Measurements from ENCODE around the gene ARID1A. TPM values are rescaled to one million over a fixed set of nuclear protein-coding genes. Genes with fewer than 3 reads are reported as not detected.

ARID1A gene
- total and polyA plus RNA-seq, 9 of the 15 experiments (the other 6 are each of a cell fraction or from before 2014, with no cell fraction given): 8.3 to 88.3 (median 22.5) TPM

GRCh38 chr1:26791626-26792025, 95.8 kb downstream of the ARID1A start (continued):
- TF ChIP-seq TAF1 (IDR thresholded peaks at IDR 0.05; ENCODE audit: control insufficient read depth, extremely low read depth, insufficient read depth, low read length, severe bottlenecking) (peak; percentile 57), CREB3L1 (IDR thresholded peaks at IDR 0.05; ENCODE audit: borderline replicate concordance, low read depth) (no peak), POLR3G (IDR thresholded peaks at IDR 0.05; ENCODE audit: extremely low read depth, insufficient read length, insufficient replicate concordance) (no peak), RUNX1 (IDR thresholded peaks at IDR 0.05; ENCODE audit: low read depth) (peak; percentile 85; the same call in 1 of the 2 replicates), ZSCAN29 (IDR thresholded peaks at IDR 0.05) (no peak), RFX1 (IDR thresholded peaks at IDR 0.05) (peak; percentile 46; the same call in 1 of the 2 replicates), KAT7 (CRISPR knock-in tag; IDR thresholded peaks at IDR 0.05; ENCODE audit: borderline replicate concordance) (peak; percentile 47; the same call in 1 of the 2 replicates), ZNF764 (CRISPR knock-in tag; IDR thresholded peaks at IDR 0.05; ENCODE audit: low read depth) (no peak), ETV1 (tag; conservative IDR thresholded peaks at IDR 0.05; ENCODE audit: low read depth) (peak; percentile 46; the same call in 1 of the 2 replicates), KDM5B (IDR thresholded peaks at IDR 0.05; ENCODE audit: insufficient replicate concordance, low read depth, low read length) (no peak), POLR2AphosphoS5 (IDR thresholded peaks at IDR 0.05; ENCODE audit: control insufficient read depth, insufficient read depth, low read depth, low read length) (peak; percentile 99), STAT5A (IDR thresholded peaks at IDR 0.05; ENCODE audit: borderline replicate concordance, low read length) (peak; percentile 92), CC2D1A (IDR thresholded peaks at IDR 0.05) (peak; percentile 89; the same call in 1 of the 2 replicates), TCF7L2 (IDR thresholded peaks at IDR 0.05; ENCODE audit: low read depth, low read length) (no peak), EP400 (IDR thresholded peaks at IDR 0.05) (peak; percentile 62; the same call in 1 of the 2 replicates), NFATC3 (IDR thresholded peaks at IDR 0.05) (peak; percentile 64; the same call in 1 of the 2 replicates), ZNF347 (CRISPR knock-in tag; IDR thresholded peaks at IDR 0.05; ENCODE audit: low read depth) (no peak), HMGN3 (IDR thresholded peaks at IDR 0.05; ENCODE audit: borderline replicate concordance, extremely low read depth, insufficient read length, low read depth, low read length) (peak; percentile 57), TEAD4 (IDR thresholded peaks at IDR 0.05; ENCODE audit: low read length) (peak; percentile 99), TEAD4 (CRISPR knock-in tag; IDR thresholded peaks at IDR 0.05; ENCODE audit: borderline replicate concordance) (no peak), SRF (CRISPR knock-in tag; IDR thresholded peaks at IDR 0.05) (peak in 1 of 2 experiments; percentile 54; a peak in 1 of 4 replicates), BHLHE40 (IDR thresholded peaks at IDR 0.05; ENCODE audit: low read length) (peak; percentile 92), FOXK2 (conservative IDR thresholded peaks at IDR 0.05 in 1 of 2, IDR thresholded peaks at IDR 0.05 in 1 of 2; ENCODE audit: low read depth in 2 of 2) (peak; percentile 84 to 85; a peak in 3 of 4 replicates)
- TF ChIP-seq, protein P1, sequence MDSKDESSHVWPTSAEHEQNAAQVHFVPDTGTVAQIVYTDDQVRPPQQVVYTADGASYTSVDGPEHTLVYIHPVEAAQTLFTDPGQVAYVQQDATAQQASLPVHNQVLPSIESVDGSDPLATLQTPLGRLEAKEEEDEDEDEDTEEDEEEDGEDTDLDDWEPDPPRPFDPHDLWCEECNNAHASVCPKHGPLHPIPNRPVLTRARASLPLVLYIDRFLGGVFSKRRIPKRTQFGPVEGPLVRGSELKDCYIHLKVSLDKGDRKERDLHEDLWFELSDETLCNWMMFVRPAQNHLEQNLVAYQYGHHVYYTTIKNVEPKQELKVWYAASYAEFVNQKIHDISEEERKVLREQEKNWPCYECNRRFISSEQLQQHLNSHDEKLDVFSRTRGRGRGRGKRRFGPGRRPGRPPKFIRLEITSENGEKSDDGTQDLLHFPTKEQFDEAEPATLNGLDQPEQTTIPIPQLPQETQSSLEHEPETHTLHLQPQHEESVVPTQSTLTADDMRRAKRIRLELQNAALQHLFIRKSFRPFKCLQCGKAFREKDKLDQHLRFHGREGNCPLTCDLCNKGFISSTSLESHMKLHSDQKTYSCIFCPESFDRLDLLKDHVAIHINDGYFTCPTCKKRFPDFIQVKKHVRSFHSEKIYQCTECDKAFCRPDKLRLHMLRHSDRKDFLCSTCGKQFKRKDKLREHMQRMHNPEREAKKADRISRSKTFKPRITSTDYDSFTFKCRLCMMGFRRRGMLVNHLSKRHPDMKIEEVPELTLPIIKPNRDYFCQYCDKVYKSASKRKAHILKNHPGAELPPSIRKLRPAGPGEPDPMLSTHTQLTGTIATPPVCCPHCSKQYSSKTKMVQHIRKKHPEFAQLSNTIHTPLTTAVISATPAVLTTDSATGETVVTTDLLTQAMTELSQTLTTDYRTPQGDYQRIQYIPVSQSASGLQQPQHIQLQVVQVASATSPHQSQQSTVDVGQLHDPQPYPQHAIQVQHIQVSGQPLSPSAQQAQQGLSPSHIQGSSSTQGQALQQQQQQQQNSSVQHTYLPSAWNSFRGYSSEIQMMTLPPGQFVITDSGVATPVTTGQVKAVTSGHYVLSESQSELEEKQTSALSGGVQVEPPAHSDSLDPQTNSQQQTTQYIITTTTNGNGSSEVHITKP (IDR thresholded peaks at IDR 0.05; ENCODE audit: partially characterized antibody): no peak

Data from K562 (cell line).